Spleen (tissue), 11 donors: ENCODE results near the gene CAMSAP2. TPM values are rescaled to one million over a fixed set of nuclear protein-coding genes. Genes with fewer than 3 reads are reported as not detected.

Experiments used
- DNase-seq: peaks from one replicate; pipeline ENCODE4 v3.0.0-alpha.2; 2020
- H3K27ac ChIP-seq, 8 donors: fragments of 200-600 bp; sonication (generic) in 7 of 8; 1 replicate in 4 of 8; 2 replicates in 4 of 8; pipeline versions ENCODE4 v1.5.0 to v1.8.0; 2016 to 2021; ENCODE audit warnings: inconsistent platforms in 4 of 8, mild to moderate bottlenecking in 4 of 8, moderate library complexity in 1 of 8
- H3K27me3 ChIP-seq, 7 donors: fragments of 200-600 bp; sonication (generic) in 6 of 7; replicated peaks in 1 of 7; 1 replicate in 4 of 7; 2 replicates in 3 of 7; pipeline versions ENCODE4 v1.5.0 to v1.8.0; 2016 to 2021; ENCODE audit warnings: inconsistent platforms in 3 of 7, mild to moderate bottlenecking in 1 of 7
- H3K36me3 ChIP-seq, 6 donors: fragments of 200-600 bp; sonication (generic) in 5 of 6; 1 replicate in 4 of 6; 2 replicates in 2 of 6; pipeline versions ENCODE4 v1.5.0 to v1.8.0; 2016 to 2021; ENCODE audit warnings: inconsistent platforms in 2 of 6
- H3K4me1 ChIP-seq, 6 donors: fragments of 200-600 bp; sonication (generic) in 5 of 6; 1 replicate in 3 of 6; 2 replicates in 3 of 6; pipeline versions ENCODE4 v1.5.0 to v1.8.0; 2016 to 2021; ENCODE audit warnings: inconsistent platforms in 3 of 6
- H3K4me3 ChIP-seq, 8 donors: fragments of 200-600 bp; sonication (generic) in 7 of 8; 1 replicate in 4 of 8; 2 replicates in 4 of 8; pipeline versions ENCODE4 v1.5.0 to v1.8.0; 2016 to 2021; ENCODE audit warnings: inconsistent platforms in 4 of 8, mild to moderate bottlenecking in 4 of 8, moderate library complexity in 2 of 8
- H3K9me3 ChIP-seq, 8 donors: fragments of 200-600 bp; sonication (generic) in 7 of 8; 1 replicate in 4 of 8; 2 replicates in 4 of 8; pipeline versions ENCODE4 v1.5.0 to v1.8.0; 2016 to 2021; ENCODE audit warnings: inconsistent platforms in 4 of 8
- POLR2A ChIP-seq, 3 donors: fragments of 450-650 bp; IDR thresholded peaks; one replicate each; pipeline ENCODE4 v1.5.1; 2017; ENCODE audit warnings: antibody characterized with exemption in 3 of 3, mild to moderate bottlenecking in 1 of 3
- POLR2AphosphoS5 ChIP-seq, 3 donors: sonication (generic); formaldehyde crosslinking; IDR thresholded peaks; one replicate each; pipeline ENCODE4 v1.5.1; 2017; ENCODE audit warnings: antibody characterized with exemption in 3 of 3
- WGBS, 5 donors: extraction: QIAGEN DNeasy Blood & Tissue Kit in 3 of 5; methylation state at CpG; one replicate each; pipeline versions ENCODE4 v1.1.5 to v1.1.7; 2013 to 2018; 5-methylcytosine and 5-hydroxymethylcytosine counted together
- intact Hi-C: fragments of 100-400 bp; cut with DNase I; formaldehyde crosslinking; loops from one replicate; pipeline ENCODE4 v1.15.0; 2023; ENCODE audit warnings: low total_unique reads
- polyA plus RNA-seq, 3 donors: library from polyadenylated mRNA; stranded (reverse); fragments of 200-250 nt; gene quantifications; one replicate each; pipeline ENCODE4 v1.2.1, GENCODE V29; 2013
- total RNA-seq, 7 donors: library from RNA; depleted of rRNA in 3 of 7; stranded (reverse); fragments of >200 nt in 3 of 7; fragmentation: NEBNext Ultra II Directional in 4 of 7; extraction: Animal tissue kit (Norgen Biotek cat#: 25700) in 4 of 7; gene quantifications; one replicate each; pipeline versions ENCODE4 v1.1.0 to v1.2.1, GENCODE V29; 2016 to 2021
- TF ChIP-seq, protein P1 (sequence below), 11 experiments: fragments of 200-600 bp in 7 of 11; fragments of 450-650 bp in 4 of 11; sonication (generic) in 4 of 11; IDR thresholded peaks in 8 of 11; conservative IDR thresholded peaks in 3 of 11; 1 replicate in 7 of 11; 2 replicates in 4 of 11; pipeline versions ENCODE4 v1.4.0 to v1.8.0; 2016 to 2021; ENCODE audit warnings: antibody characterized with exemption in 11 of 11, inconsistent platforms in 4 of 11, mild to moderate bottlenecking in 1 of 11
- donor health status: healthy with polysubstance abuse.
- donor health status: DM: no; HTN: no; CAD: no; lungs with moderate emphysema.
- donor health status: DM: no; HTN: no; CAD: no.
- donor health status: Bipolar disorder and iron deficiency.
- donor health status: healthy.
- donor health status: DM: no; HTN: no; CAD: no.
- donor health status: DM: yes; HTN: yes; CAD: no.

The CAMSAP2 gene
- total and polyA plus RNA-seq, 10 donors, result 2.1 to 24.7 (median 17.2) TPM

DNA sequence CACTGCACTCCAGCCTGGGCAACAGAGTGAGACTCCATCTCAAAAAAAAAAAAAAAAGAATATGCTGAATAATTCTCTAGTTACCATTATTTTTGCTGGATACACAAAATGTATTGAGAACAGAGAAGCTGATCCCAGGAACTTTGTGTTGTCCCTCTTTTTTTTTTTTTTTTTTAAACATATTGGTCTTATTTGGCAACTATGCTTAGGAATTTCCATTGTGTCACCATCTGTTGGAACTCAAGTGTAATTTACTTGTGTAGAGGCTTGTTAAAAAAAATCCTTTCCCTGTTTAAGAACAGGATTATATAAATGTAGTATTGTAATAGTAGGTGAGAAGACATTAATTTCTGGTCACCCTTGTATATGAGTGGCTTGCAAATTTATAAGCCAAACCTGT lies 28.6 kb downstream of the CAMSAP2 start:
- Histone ChIP-seq H3K4me1 (no peaks in the 10 kb centered on the region), H3K36me3 (peaks cover 0 to 18% (median 0%) of the 10 kb centered on the region in 6 donors), H3K27me3 (no peaks in the 10 kb centered on the region), H3K4me3 (no peak overlapping the region), H3K9me3 (no peaks in the 10 kb centered on the region), H3K27ac (no peak overlapping the region)
- TF ChIP-seq POLR2AphosphoS5 (IDR thresholded peaks at IDR 0.05) (no peak), POLR2A (IDR thresholded peaks at IDR 0.05) (no peak)
- TF ChIP-seq, protein P1, sequence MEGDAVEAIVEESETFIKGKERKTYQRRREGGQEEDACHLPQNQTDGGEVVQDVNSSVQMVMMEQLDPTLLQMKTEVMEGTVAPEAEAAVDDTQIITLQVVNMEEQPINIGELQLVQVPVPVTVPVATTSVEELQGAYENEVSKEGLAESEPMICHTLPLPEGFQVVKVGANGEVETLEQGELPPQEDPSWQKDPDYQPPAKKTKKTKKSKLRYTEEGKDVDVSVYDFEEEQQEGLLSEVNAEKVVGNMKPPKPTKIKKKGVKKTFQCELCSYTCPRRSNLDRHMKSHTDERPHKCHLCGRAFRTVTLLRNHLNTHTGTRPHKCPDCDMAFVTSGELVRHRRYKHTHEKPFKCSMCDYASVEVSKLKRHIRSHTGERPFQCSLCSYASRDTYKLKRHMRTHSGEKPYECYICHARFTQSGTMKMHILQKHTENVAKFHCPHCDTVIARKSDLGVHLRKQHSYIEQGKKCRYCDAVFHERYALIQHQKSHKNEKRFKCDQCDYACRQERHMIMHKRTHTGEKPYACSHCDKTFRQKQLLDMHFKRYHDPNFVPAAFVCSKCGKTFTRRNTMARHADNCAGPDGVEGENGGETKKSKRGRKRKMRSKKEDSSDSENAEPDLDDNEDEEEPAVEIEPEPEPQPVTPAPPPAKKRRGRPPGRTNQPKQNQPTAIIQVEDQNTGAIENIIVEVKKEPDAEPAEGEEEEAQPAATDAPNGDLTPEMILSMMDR (IDR thresholded peaks at IDR 0.05 in 8 of 11, conservative IDR thresholded peaks at IDR 0.05 in 3 of 11), result no peak
- no peak for DNase-seq
- intact Hi-C loops, result no loop called here

DNA sequence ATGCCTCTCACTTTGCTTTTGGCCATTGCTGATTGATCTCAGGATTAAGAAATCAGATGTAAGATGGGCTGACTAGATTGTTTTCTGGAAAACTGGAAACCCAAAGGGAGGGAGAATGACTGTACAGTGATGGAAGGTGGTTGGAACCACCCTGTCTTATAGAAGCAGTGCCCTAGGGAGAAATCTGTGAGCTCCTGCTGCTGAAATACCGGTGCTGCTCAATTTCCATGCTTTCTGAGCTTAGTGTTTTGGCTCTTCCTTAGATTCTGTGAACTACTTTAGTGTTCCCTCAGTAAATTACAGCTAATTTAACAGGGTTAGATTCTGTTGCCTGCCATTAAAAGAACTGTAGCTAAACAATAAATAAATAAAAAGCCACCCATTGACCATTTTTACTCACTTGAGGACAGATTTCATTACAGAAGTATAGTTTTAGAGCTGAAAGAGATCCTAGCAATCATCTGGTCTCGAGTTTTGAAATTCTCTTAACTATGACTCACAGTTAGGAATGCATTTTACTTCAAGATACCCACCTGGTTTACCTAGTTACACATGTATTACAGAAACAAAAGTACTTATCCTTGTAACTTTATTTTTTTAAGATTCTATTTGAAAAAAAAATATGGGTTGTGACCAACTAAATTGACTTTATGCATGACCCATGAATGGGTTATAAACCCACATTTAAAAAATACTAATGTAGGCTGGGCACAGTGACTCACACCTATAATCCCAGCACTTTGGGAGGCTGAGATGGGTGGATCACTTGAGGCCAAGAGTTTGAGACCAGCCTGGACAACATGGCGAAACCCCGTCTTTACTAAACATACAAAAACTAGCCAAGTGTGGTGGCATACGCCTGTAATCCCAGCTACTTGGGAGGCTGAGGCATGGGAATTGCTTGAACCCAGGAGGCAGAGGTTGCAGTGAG lies 33.2 kb downstream of the CAMSAP2 start:
- peaks cover 0 to 16% (median 7%) of the 10 kb centered on the region in 6 donors for H3K4me1 ChIP-seq
- no peaks in the 10 kb centered on the region for H3K9me3 ChIP-seq
- no peaks in the 10 kb centered on the region for H3K27me3 ChIP-seq
- DNase-seq, result no peak
- no peak for TF ChIP-seq POLR2AphosphoS5 (IDR thresholded peaks at IDR 0.05)
- TF ChIP-seq, protein P1 (IDR thresholded peaks at IDR 0.05 in 8 of 11, conservative IDR thresholded peaks at IDR 0.05 in 3 of 11), result no peak
- no peak for TF ChIP-seq POLR2A (IDR thresholded peaks at IDR 0.05)
- H3K4me3 ChIP-seq, result no peak overlapping the region
- intact Hi-C loops, result no loop called here
- no peak overlapping the region for H3K27ac ChIP-seq
- 91 to 97% (median 93%) methylated on average over 5 of the region's 5 CpGs for whole genome bisulfite sequencing, 5 donors
- peaks cover 0 to 7% (median 0%) of the 10 kb centered on the region in 6 donors for H3K36me3 ChIP-seq

DNA sequence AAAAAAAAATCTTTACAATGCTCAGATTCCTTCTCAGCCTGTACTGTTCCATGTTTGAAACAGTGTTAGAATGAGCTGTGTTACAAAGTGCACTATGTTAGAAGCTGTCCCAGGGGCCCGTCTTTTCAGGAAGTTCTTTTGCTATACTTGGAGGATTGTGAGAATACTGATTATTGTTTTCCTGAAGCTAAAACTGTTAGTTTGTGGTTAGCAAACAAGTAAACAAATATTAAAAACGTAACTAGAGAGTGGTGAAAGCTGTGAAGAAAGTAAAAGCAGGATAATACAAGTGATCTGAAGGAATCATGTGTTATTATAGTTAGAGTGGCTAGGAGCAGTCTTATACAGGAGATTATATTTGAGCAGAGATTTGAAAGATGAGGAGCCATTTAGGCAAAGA lies 35.6 kb downstream of the CAMSAP2 start:
- peak overlapping the region in 5 of 8 donors; percentile 13 to 46 (median 39) for H3K27ac ChIP-seq

More for the DNA sequence above, 35.6 kb downstream of the CAMSAP2 start:
- Histone ChIP-seq H3K4me3 (no peak overlapping the region), H3K4me1 (peaks cover 0 to 16% (median 7%) of the 10 kb centered on the region in 6 donors), H3K36me3 (peaks cover 0 to 2% (median 0%) of the 10 kb centered on the region in 6 donors), H3K27me3 (no peaks in the 10 kb centered on the region), H3K9me3 (no peaks in the 10 kb centered on the region)
- intact Hi-C loops, result no loop called here
- DNase-seq, result no peak
- TF ChIP-seq POLR2AphosphoS5 (IDR thresholded peaks at IDR 0.05), result no peak
- TF ChIP-seq, protein P1 (IDR thresholded peaks at IDR 0.05 in 8 of 11, conservative IDR thresholded peaks at IDR 0.05 in 3 of 11), result no peak
- TF ChIP-seq POLR2A (IDR thresholded peaks at IDR 0.05), result no peak
- WGBS, 5 donors, result 32 to 45% (median 43%) methylated on average over 2 of the region's 2 CpGs
